ENCODE data around the gene MUC15. TPM values are rescaled to one million over a fixed set of nuclear protein-coding genes. Genes with fewer than 3 reads are reported as not detected.

The MUC15 gene
- total RNA-seq, 1 experiment from 2014 or later, result not detected

DNA sequence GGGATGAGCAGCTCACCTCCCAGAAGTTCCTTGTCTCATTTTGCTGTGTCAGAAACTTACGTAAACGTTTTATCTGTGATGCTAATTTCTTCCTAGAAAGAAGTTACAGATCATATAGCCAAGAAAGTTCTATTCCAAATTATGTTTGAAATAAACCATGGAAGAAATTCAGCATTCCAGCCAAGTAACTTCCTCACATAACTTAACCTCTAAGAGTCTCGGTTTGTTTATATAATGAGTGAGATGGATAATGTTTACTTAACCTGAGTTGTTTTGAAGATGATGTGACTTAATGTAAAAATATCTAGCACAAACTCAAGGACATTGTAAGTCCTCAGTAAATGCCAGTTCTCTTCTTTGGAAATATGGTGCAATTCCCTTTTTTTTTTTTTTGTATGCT, 8.9 kb upstream of the MUC15 start:
- Mint-ChIP-seq H3K4me1 (ENCODE audit: insufficient read depth, unreplicated experiment) (peaks cover 28% of the 10 kb centered on the region), H3K36me3 (ENCODE audit: insufficient read depth, unreplicated experiment) (no peaks in the 10 kb centered on the region), H3K27me3 (ENCODE audit: insufficient read depth, unreplicated experiment) (no peaks in the 10 kb centered on the region), H3K9me3 (ENCODE audit: unreplicated experiment) (no peaks in the 10 kb centered on the region), H3K27ac (ENCODE audit: low read depth, unreplicated experiment) (no peak overlapping the region), H3K4me3 (ENCODE audit: unreplicated experiment) (no peak overlapping the region)
- BruUV-seq (replicated peaks), result no TSS peak
- ChIA-PET POLR2A (interaction anchor here (0.9 to 1.3 kb wide), 2 partner anchors 41 to 45 kb away, joined by 3 read pairs; no protein-coding TSS in a partner anchor), CTCF (no interaction called here)
- DNase-seq (ENCODE audit: unreplicated experiment), result no peak
- TF ChIP-seq, protein P1, sequence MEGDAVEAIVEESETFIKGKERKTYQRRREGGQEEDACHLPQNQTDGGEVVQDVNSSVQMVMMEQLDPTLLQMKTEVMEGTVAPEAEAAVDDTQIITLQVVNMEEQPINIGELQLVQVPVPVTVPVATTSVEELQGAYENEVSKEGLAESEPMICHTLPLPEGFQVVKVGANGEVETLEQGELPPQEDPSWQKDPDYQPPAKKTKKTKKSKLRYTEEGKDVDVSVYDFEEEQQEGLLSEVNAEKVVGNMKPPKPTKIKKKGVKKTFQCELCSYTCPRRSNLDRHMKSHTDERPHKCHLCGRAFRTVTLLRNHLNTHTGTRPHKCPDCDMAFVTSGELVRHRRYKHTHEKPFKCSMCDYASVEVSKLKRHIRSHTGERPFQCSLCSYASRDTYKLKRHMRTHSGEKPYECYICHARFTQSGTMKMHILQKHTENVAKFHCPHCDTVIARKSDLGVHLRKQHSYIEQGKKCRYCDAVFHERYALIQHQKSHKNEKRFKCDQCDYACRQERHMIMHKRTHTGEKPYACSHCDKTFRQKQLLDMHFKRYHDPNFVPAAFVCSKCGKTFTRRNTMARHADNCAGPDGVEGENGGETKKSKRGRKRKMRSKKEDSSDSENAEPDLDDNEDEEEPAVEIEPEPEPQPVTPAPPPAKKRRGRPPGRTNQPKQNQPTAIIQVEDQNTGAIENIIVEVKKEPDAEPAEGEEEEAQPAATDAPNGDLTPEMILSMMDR (IDR thresholded peaks at IDR 0.05; ENCODE audit: unreplicated experiment), result no peak
- intact Hi-C loops (cut with micrococcal nuclease), result loop anchor here (5.0 kb wide), 1 partner anchor 41 kb away; no protein-coding TSS in a partner anchor

- BruUV-seq (replicated peaks), result no TSS peak
Observed at GRCh38 chr11:26579683-26580082, 7.6 kb upstream of the MUC15 start.

GRCh38 chr11:26578998-26579661, 7.1 kb upstream of the MUC15 start:
- peaks cover 31% of the 10 kb centered on the region for H3K4me1 Mint-ChIP-seq (ENCODE audit: insufficient read depth, unreplicated experiment)
- ChIA-PET POLR2A (interaction anchor here (0.8 to 2.4 kb wide), 3 partner anchors 12 to 44 kb away, joined by 3 to 8 read pairs (median 4); no protein-coding TSS in a partner anchor), CTCF (interaction anchor here (0.7 to 0.9 kb wide), 3 partner anchors 18 to 217 kb away, joined by 3 to 4 read pairs (median 3); no protein-coding TSS in a partner anchor)
- no peak overlapping the region for H3K27ac Mint-ChIP-seq (ENCODE audit: low read depth, unreplicated experiment)
- H3K4me3 Mint-ChIP-seq (ENCODE audit: unreplicated experiment), result no peak overlapping the region
- intact Hi-C loops (cut with micrococcal nuclease), result no loop called here
- TF ChIP-seq, protein P1 (IDR thresholded peaks at IDR 0.05; ENCODE audit: unreplicated experiment), result no peak
- BruUV-seq (replicated peaks), result no TSS peak
- no peaks in the 10 kb centered on the region for H3K36me3 Mint-ChIP-seq (ENCODE audit: insufficient read depth, unreplicated experiment)
- no peaks in the 10 kb centered on the region for H3K27me3 Mint-ChIP-seq (ENCODE audit: insufficient read depth, unreplicated experiment)
- peak; percentile 46 for DNase-seq (ENCODE audit: unreplicated experiment)
- no peaks in the 10 kb centered on the region for H3K9me3 Mint-ChIP-seq (ENCODE audit: unreplicated experiment)

More at GRCh38 chr11:26579683-26580082, 7.6 kb upstream of the MUC15 start:
- CTCF ChIA-PET, result interaction anchor here (0.7 to 0.8 kb wide), 2 partner anchors 17 to 218 kb away, joined by 3 to 4 read pairs; no protein-coding TSS in a partner anchor
- Mint-ChIP-seq H3K9me3 (ENCODE audit: unreplicated experiment) (no peaks in the 10 kb centered on the region), H3K27ac (ENCODE audit: low read depth, unreplicated experiment) (no peak overlapping the region), H3K4me3 (ENCODE audit: unreplicated experiment) (no peak overlapping the region), H3K27me3 (ENCODE audit: insufficient read depth, unreplicated experiment) (no peaks in the 10 kb centered on the region), H3K36me3 (ENCODE audit: insufficient read depth, unreplicated experiment) (no peaks in the 10 kb centered on the region), H3K4me1 (ENCODE audit: insufficient read depth, unreplicated experiment) (peaks cover 31% of the 10 kb centered on the region)
- no peak for DNase-seq (ENCODE audit: unreplicated experiment)
- intact Hi-C loops (cut with micrococcal nuclease), result loop anchor here (5.0 kb wide), 1 partner anchor 43 kb away; no protein-coding TSS in a partner anchor
- TF ChIP-seq, protein P1 (IDR thresholded peaks at IDR 0.05; ENCODE audit: unreplicated experiment), result no peak
- POLR2A ChIA-PET, result interaction anchor here (1.3 to 2.4 kb wide), 3 partner anchors 13 to 43 kb away, joined by 3 to 8 read pairs (median 4); no protein-coding TSS in a partner anchor

GRCh38 chr11:26575946-26576345, 3.9 kb upstream of the MUC15 start:
- Mint-ChIP-seq H3K9me3 (ENCODE audit: unreplicated experiment) (no peaks in the 10 kb centered on the region), H3K27me3 (ENCODE audit: insufficient read depth, unreplicated experiment) (no peaks in the 10 kb centered on the region), H3K4me3 (ENCODE audit: unreplicated experiment) (no peak overlapping the region), H3K4me1 (ENCODE audit: insufficient read depth, unreplicated experiment) (peaks cover 19% of the 10 kb centered on the region), H3K36me3 (ENCODE audit: insufficient read depth, unreplicated experiment) (no peaks in the 10 kb centered on the region), H3K27ac (ENCODE audit: low read depth, unreplicated experiment) (peak overlapping the region; percentile 23)
- intact Hi-C loops (cut with micrococcal nuclease), result no loop called here
- ChIA-PET POLR2A (interaction anchor here (0.7 kb wide), 1 partner anchor 194 kb away, joined by 4 read pairs; no protein-coding TSS in a partner anchor), CTCF (interaction anchor here (0.6 to 0.7 kb wide), 4 partner anchors 47 to 292 kb away, joined by 3 read pairs; no protein-coding TSS in a partner anchor)
- TF ChIP-seq, protein P1 (IDR thresholded peaks at IDR 0.05; ENCODE audit: unreplicated experiment), result no peak
- no TSS peak for BruUV-seq (replicated peaks)
- DNase-seq (ENCODE audit: unreplicated experiment), result peak; percentile 61

Data from MCF 10A (cell line).